8988T (cell line): Measurements from ENCODE around the gene ZNF425.
A peak's percentile ranks its signal among the peaks of the same experiment; 100 is the strongest.
"Not testable (repeated sequence)": the region's sequence is repeated elsewhere in the genome, so short reads cannot be mapped to it uniquely, and the experiment has no call there.

Source experiments
- DNase-seq: peaks from one replicate; pipeline ENCODE4 v3.0.0; 2011

ZNF425 gene, protein sequence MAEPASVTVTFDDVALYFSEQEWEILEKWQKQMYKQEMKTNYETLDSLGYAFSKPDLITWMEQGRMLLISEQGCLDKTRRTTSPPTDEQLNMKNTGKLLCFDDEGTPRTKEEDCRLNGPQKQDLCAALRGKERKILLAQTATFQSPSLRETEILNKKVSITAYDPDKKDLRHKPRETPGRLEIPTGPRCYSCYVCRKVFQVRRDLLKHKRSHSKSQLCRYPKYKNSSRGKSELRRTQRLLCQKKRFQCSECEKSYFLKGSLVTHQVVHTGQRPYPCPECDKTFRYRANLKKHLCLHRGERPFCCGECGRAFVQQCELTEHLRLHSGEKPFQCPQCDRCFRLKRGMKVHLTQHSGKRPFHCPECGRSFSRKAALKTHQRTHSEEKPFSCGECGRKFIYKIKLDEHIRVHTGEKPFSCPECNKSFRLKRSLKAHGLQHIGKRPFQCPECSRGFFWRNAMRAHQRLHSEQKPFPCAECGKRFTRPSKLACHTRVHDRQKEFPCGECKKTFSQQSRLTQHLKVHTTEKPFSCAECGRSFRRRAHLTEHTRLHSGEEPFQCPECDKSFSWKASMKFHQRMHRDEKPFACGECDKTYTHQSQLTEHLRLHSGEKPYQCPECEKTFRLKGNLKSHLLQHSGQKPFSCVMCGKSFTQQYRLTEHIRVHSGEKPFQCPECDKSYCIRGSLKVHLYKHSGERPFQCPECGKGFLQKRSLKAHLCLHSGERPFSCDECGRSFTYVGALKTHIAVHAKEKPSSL

DNA sequence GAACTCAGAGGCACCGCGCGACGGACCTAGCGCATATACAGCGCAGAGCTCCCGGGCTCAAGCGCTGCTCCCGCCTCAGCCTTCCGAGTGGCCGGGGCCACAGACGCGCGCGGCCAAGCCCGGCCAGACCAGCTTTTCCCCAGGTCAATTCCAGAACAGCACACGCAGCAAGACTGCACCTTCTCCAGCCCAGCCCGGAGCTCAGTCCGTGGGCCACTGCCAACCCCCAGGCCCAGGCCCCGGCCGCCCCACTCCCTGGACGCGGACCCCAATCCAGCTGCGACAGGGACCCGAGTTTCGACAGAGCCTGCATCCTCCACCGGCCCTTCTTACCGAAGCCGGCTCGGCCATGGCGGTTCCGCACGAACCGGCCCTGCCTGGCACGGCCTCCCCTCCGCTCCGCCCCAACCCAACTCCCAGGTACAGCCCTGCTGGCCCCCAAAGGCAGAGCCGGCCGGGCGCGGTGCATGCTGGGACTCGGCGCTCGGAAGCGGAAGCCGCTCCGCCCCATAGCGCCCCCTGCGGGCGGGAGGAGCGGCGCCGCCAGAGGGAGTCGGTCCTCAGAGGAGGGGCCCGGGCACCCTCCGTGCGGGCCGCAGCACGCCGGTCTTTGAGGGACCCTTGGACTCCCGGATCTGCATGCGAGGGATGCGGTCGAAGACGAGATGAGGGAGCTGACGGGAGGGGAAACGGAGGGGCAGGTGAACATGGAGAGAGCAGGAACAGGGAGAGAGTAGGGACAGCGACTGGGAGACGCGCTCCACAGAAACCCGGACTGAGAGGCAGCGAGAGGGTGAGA lies at the start of gene ZNF425:
Gene ZNF425, minus strand, starts transcription at position 462 of the 799 bp plus-strand sequence. Its CDS starts 111 bp downstream, at position 351.
- DNase-seq = peak; percentile 79

DNA sequence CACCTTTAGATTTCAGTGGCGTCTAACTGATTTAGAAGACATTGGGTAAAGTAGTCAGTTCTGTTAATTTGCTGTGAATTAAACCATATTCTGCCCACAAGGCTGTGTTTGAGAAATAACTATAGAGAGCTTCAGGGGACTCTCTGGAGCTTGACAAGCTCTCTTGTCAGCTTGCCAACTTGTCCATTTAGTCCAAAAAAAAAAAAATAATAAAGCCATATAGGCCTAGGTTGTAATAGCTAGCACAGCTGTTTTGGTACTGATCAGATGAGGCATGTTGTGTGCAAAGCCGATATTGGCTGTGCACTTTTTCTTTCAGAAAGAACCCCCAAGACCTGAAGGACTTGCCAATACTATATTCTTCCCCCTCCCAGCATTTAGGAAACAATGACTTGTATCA lies 49.0 kb upstream of the ZNF425 start:
- no peak for DNase-seq

DNA sequence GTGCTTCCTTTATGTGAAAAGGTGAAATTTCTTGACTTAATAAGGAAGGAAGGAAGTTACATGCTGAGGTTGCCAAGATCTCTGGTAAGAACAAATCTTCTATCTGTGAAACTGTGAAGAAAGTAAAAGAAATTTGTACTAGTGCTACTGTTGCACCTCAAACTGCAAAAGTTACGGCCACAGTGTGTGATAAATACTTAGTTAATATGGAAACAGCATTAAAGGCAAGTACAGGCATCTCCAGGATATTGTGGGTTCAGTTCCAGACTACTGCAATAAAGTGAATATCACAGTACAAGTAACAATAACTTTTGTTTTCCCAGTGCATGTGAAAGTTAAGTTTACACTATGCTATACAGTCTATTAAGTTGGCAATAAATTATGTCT lies 46.4 kb upstream of the ZNF425 start:
- no peak for DNase-seq

DNA sequence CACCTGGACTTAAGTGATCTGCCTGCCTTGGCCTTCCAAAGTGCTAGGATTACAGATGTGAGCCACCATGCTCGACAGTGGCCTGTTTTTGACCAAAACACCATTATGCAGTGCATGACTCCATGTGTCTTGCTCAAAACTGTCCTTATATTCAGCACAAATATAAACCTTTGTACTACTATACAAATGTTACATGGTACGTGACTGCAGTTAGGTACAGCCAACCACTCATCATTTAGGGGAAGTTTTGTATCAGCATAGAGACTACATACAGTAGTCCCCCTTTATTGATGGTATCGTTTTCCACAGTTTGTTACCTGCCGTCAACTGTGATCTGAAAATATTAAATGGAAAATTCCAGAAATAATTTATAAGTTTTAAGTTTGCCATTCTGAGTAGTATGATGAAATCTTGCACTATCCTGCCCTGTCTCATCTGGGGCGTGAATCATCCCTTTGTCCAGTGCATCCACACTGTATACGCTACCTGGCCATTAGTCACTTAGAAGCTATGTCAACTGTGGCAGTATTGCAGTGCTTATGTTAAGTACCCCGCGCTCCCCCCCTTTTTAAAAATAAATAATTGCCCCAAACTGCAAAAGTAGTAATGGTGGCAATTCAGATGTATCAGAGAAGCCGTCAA lies 45.9 kb upstream of the ZNF425 start:
- DNase-seq = no peak

DNA sequence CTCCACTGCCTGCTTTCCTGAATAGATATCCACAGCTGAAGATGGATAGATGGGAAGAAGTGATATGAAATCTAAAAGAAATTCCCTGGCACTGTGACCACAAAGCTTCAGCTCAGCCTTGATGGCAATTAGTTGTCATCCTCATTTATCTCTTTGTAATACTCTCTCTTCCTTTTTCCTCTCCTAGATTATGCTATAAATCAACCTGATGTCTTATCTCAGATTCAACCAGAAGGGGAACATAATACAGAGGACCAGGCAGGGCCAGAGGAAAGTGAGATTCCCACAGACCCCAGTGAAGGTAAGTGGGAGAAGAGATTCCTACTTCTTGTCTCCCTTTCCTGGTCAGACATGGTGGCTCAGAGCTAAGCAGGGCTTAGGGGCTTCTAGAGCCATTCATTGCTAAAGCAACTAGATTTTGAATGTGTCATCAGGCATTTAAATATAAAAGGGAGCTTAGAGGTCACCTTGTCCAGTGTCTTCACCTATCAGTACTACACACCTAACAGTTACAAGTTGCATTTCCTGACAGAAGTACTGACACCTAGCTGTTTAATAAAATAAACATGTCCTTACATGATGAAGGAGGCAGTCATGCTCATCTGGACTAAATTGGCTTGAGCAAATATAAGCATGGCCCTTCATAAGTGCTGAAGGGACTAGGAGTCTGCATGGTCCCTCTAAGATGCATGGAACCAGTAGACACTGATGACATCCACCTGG lies 40.7 kb upstream of the ZNF425 start:
- DNase-seq = no peak

DNA sequence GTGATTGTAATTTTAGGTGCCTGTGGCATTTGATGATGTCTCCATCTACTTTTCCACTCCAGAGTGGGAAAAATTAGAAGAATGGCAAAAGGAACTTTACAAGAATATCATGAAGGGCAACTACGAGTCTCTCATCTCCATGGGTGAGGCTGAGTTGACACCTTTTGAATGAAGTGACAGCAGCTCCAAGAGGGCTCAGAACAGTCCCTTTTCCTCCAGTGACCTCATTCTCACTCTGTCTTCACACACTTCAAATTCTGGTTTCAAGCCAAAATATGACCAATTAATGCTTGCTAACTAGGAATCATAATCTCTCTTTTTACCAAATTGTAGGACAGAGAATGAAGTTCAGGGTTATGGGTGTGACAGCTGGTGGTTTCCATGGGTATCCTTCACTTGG lies 40.0 kb upstream of the ZNF425 start:
- no peak for DNase-seq

DNA sequence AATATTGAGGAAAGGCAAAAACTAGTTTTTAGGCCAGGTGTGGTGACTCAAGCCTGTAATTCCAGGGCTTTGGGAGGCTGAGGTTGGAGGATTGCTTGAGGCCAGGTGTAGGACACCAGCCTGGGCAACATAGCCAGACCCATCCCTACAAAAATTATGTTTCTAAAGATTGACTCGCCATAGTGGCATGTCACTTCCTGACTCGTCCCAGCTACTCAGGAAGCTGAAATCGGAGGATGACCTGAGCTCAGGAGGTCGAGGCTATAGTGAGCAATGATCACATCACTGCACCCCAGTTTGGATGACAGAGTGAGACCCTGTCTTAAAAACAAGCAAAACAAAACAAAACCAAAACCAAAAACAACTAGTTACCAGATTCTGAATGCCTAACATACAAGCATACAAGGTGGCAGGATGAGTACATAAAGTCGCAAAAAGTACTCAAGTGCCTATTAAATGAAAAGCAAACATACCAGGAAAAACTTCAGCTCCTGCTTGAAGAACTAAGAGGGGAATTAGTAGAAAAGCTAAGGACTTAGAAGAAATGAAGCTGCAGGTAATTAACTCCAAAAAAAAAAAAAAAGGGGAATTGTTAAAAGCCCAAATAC lies 35.2 kb upstream of the ZNF425 start:
- DNase-seq = no peak

DNA sequence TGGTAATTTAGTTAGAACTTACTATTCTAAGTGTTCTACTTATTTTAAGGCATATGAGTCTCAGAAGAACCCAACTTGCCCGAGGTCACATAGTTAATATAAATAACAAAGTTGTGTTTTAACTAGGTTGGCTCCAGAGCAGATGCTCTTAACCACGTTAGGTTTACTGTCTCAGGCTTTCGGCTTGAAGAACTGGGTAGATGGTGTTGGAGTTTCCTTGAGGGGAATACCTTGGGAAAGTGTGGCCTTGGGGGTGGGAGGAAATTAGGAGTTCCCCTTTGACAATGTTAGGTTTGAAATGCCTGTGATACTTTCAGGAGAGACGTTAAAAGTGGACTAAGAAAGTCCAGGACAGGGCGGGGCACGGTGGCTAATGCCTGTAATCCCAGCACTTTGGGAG lies 30.8 kb upstream of the ZNF425 start:
- DNase-seq = no peak

DNA sequence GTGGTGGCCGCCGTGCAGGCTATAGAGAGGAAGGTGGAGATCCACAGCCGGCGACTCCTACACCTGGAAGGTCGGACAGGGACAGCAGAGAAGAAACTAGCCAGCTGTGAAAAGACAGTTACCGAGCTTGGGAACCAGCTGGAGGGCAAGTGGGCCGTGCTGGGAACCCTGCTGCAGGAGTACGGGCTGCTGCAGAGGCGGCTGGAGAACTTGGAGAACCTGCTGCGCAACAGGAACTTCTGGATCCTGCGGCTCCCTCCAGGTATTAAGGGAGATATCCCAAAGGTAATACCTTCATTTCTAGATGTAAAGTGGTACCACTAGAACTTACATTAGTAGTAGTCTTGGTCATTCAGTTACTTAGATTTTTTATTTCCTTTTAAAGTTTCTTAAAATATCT lies 27.9 kb upstream of the ZNF425 start:
- DNase-seq = no peak

DNA sequence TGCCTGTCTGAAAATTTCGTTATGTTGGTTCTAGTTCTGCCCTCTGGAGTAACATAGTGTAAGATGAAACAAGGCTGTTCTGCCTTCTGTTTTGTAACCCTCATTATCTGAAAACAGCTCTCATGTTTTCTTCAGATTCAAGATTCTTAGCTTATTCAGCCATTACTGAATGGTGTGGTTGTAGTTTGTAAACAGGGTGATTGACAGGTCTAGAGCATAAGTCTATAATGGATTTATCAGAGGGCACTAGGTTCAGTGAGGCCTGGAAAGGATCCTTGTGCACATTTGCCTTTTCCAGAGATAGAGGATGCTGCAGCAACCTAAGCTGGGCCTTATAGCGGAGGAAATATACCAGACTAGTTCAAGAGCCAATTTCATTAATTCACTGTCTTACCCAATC lies 27.2 kb upstream of the ZNF425 start:
- DNase-seq = no peak

DNA sequence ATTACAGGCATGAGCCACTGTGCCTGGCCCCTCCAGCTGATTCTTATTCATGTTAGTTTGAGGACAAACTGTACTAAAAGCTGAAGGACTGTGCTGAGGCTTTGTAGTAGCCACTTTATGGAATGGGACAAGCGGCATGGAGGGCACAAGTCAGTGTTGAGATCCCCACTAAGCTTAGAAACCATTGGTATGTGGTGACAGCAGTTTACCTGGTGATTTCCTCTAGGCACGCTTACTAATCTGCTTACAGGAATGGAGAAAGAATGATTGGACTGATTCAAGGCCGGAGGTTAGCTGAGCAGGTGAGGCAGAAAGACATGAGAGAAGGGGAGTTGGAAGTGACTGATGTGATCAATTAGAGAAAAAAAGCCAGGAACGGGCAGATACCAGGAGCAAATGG lies 24.9 kb upstream of the ZNF425 start:
- no peak for DNase-seq

DNA sequence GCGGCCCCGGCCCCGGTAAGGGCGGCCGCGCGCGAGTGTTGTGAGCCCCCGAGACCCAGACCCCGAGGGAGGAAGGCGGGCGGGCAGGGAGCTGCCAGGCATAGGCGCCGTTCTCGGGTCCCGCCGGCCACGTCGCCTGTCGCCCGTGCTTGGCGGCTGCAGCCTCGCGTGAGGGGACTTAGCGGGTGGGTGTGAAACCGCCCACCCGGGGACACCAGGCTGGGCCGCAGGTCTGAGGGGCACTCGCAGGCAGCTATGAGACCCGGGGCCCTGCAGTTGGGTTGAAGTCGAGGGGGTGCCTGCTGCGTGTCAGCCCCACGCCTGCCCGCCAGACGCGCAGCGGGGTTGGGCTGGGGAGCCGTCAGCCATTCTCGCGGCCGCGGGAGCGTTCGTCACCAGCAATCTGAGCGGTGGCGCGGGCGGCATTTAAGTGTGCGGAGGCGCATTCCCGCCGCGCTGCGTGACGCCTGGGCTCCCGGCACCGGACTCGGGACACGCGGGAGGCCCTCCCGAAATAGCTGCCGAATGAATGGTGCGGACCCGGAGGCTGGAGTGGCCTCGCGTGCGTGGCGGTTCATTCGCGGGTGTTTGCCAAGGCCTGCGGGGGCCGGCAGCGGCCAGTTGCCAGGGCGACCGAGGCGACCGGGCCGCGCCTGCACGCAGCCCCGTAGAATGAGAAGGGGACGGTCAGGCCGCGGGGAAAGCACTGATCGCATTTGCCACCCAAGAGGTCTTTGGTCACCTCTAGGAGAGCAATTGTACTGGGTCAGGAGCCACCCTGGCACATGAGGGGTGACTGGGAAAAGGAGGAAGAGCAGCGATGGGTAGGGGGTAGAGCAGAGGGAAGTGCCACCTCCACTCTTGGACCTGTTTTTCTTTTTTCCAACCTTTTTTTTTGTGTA lies 21.9 kb upstream of the ZNF425 start:
- peak; percentile 28 for DNase-seq

DNA sequence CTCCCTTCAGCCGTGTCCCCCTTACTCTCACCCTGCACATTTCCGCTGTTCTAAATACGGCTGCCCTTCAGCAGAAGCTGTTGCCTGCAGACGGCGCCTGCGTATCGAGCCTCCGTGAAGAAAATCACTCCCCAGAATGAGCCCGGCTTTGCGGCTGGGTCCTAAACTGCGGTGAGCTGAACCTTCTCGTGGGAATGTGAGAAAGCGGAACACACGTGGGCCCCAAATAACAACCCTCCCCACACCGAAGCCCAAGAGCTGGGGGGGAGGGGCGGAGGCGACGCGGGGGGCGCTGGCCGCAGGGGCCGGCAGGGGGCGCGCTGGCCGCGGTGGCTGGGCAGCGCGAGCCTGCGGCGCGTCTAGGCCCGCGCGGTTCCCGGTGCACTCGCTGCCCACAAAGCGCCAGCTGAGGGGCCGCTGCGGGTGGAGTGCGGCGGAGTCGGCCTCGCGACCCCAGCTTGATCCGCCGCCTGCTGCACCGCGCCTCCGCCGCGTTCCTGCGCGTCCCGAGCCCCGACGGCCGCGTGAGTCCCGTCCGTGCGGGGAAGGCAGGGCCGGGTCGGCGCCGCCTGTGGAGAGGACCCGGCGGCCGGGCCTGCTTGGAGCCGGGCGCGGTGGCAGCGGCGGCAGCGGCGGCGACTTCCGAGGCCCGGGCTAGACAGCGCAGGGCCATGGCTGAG lies 21.1 kb upstream of the ZNF425 start, which contains the start of gene ZNF398:
Gene ZNF398, plus strand, starts transcription at position 382 of the 680 bp plus-strand sequence. Its CDS starts 290 bp downstream, at position 672.
- peak; percentile 75 for DNase-seq

DNA sequence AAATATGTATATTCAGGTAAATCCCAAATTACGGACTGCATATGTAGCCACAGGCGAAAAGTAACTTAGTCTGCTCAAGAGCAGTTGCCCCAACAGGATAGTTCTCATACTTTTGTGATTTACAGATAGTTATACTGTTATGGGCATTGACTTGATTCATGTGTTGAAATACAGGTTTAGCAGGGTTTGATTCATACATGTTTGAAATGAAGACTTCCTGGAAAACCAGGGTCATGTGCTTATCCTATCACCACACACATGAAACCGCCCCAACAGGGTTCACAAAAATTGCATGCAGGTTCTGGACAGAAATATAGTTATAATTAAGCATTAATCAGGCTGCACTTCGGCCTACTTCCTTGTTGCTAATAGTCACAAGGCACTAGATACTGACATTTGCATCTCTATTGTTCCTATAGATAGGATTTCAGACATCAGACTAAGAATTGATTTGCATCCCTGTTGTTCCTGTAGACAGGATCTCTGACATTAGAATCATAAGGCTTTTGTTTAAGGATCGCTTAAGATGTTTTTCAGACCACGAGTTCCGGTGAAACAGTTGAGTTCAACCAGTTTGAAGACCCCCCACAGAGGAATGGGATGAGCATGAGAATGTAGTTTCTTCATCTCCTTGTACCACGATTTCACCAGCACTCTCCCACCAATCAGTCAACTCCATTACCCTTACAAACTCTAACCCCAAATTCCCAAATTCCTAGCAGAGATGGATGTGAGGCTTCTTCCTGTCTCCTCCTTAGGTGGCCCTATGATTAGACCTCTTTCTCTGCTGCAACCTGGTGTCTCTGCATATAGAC lies 19.1 kb upstream of the ZNF425 start:
- DNase-seq = no peak

DNA sequence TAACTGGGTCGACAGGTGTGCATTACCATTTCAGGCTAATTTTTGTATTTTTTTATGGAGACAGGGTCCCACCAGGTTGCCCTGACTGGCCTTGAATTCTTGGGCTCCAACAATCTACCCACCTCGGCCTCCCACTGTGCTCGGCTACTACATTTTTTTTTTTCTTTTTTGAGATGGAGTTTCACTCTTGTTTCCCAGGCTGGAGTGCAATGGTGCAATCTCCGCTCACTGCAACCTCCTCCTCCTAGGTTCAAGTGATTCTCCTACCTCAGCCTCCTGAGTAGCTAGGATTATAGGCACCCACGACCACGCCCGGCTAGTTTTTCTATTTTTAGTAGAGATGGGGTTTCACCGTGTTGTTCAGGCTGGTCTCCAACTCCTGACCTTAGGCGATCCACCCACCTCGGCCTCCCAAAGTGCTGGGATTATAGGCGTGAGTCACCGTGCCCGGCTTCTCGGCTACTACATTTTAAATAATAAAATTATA lies 18.4 kb upstream of the ZNF425 start:
- not testable (repeated sequence) for DNase-seq

DNA sequence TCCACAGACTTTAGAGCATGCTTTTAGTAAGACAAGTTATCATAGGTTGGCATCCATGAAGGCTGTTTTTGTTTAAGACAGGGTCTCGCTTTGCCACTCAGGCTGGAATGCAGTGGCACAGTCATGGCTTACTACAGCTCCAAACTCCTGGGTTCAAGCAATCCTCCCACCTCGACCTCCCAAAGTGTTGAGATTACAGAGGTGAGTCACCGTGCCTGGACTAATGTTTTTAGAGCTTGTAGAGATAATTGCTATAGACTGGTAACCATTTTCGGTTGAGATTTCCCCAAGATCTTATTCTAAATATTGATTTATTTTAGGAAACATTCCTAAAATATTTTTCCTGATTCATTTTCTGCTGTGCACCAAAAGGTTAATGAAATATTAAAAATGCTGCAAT lies 15.8 kb upstream of the ZNF425 start:
- DNase-seq = no peak

DNA sequence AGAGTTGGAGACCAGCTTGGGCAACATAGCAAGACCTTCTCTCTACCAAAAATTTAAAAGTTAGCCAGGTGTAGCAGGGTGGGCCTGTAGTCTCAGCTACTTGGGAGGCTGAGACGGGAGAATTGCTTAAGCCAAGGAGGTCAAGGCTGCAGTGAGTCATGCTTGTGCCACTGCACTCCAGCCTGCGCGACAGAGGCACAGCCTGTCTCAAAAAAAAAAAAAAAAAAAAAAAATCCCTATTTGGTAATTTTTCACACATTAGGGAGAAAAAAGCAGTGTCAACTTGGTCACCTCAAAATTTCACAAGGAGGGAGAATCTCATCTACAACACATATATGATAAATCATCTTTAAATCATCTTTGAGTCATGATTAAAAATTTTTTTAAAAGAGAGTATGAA lies 14.7 kb upstream of the ZNF425 start:
- no peak for DNase-seq

DNA sequence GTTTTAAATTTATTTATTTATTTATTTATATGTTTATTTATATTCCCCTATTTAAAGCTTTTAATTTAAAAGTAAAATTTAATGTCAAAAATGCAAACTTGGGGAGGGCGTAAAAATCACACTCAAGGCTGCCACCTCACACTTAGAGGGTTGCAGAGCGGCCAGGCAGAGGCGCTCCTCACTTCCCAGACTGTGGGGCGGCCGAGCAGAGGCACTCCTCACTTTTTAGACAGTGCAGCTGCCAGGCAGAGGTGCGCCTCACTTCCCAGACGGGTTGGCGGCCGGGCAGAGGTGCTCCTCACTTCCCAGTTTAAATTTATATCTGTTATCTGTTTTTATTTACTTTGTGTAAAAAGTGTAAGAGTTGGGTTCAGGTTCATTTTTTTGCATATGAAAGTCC lies 10.0 kb upstream of the ZNF425 start:
- no peak for DNase-seq
